Epithelial cell of proximal tubule (primary cell): Measurements from ENCODE around the gene BICDL1. TPM values are rescaled to one million over a fixed set of nuclear protein-coding genes. Genes with fewer than 3 reads are reported as not detected.

Source experiments
- DNase-seq: peaks from one replicate; pipeline ENCODE4 v3.0.0-alpha.2; 2011; ENCODE audit warnings: low read depth
- H3K4me3 ChIP-seq: 2 replicates; pipeline ENCODE4 v1.5.1; 2011; ENCODE audit warnings: low read depth, mild to moderate bottlenecking, low read length
- CTCF ChIP-seq: conservative IDR thresholded peaks from 2 replicates; pipeline ENCODE4 v1.5.1; 2012; ENCODE audit warnings: low read depth, mild to moderate bottlenecking, low read length
- total RNA-seq: library from RNA; depleted of rRNA; stranded (reverse); fragments of >200 nt; gene quantifications from 2 replicates; pipeline ENCODE4 v1.2.3, GENCODE V29; 2015

The BICDL1 gene
- total RNA-seq, 1 donor from 2014 or later: 4.6 TPM

- no peak for DNase-seq
- H3K4me3 ChIP-seq: no peak overlapping the region
- TF ChIP-seq CTCF: no peak
Measured at GRCh38 chr12:120067901-120068300, 78.9 kb downstream of the BICDL1 start.

GRCh38 chr12:120069278-120069677 lies 80.2 kb downstream of the BICDL1 start:
- H3K4me3 ChIP-seq: no peak overlapping the region
- no peak for TF ChIP-seq CTCF
- no peak for DNase-seq

GRCh38 chr12:120071493-120072020 lies 82.5 kb downstream of the BICDL1 start:
- TF ChIP-seq CTCF: no peak
- no peak for DNase-seq
- no peak overlapping the region for H3K4me3 ChIP-seq

- H3K4me3 ChIP-seq: no peak overlapping the region
- TF ChIP-seq CTCF: no peak
- DNase-seq: no peak
Measured at GRCh38 chr12:120072472-120073249, 83.6 kb downstream of the BICDL1 start.

GRCh38 chr12:120075034-120075616 lies 86.1 kb downstream of the BICDL1 start:
- no peak for DNase-seq
- no peak overlapping the region for H3K4me3 ChIP-seq
- TF ChIP-seq CTCF: no peak

- no peak for DNase-seq
- TF ChIP-seq CTCF: no peak
- no peak overlapping the region for H3K4me3 ChIP-seq
Measured at GRCh38 chr12:120076651-120077050, 87.6 kb downstream of the BICDL1 start.
